PC-9 (cell line): ENCODE data around the gene DNAH7.

ENCODE experiments used
- EZH2 ChIP-seq: fragments of 200-600 bp; sonication (generic); IDR thresholded peaks from 2 replicates; pipeline ENCODE4 v1.8.0; 2017; ENCODE audit warnings: antibody characterized with exemption, low read depth
- TF ChIP-seq, protein P1 (sequence below): fragments of 200-600 bp; sonication (generic); conservative IDR thresholded peaks from 2 replicates; pipeline ENCODE4 v1.6.1; 2017; ENCODE audit warnings: mixed run types, antibody characterized with exemption, mild to moderate bottlenecking, moderate library complexity

DNA sequence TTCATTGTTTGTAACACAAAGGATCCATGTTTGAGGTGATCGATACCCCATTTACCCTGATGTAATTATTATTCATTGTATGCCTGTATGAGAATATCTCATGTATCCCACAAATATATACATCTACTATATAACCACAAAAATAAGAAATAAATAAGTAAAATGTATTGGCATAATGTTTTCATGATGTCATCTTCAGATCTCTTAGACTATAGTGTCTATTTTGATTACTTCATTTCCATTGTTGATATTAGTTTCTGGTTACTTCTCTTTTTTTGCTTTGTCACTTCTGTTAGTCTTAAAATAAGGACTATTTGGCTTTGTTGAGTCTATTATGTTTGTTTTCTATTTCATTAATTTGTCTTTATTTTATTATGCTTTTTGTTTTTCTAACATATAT, 301.9 kb downstream of the DNAH7 start:
- TF ChIP-seq, protein P1, sequence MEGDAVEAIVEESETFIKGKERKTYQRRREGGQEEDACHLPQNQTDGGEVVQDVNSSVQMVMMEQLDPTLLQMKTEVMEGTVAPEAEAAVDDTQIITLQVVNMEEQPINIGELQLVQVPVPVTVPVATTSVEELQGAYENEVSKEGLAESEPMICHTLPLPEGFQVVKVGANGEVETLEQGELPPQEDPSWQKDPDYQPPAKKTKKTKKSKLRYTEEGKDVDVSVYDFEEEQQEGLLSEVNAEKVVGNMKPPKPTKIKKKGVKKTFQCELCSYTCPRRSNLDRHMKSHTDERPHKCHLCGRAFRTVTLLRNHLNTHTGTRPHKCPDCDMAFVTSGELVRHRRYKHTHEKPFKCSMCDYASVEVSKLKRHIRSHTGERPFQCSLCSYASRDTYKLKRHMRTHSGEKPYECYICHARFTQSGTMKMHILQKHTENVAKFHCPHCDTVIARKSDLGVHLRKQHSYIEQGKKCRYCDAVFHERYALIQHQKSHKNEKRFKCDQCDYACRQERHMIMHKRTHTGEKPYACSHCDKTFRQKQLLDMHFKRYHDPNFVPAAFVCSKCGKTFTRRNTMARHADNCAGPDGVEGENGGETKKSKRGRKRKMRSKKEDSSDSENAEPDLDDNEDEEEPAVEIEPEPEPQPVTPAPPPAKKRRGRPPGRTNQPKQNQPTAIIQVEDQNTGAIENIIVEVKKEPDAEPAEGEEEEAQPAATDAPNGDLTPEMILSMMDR = no peak
- TF ChIP-seq EZH2 = no peak
